Prostate gland (tissue), 2 donors: Measurements from ENCODE around the gene MED17.

Experiments
- POLR2A ChIP-seq: fragments of 450-650 bp; IDR thresholded peaks from one replicate; pipeline ENCODE4 v1.6.1; 2016; ENCODE audit warnings: antibody characterized with exemption, mild to moderate bottlenecking
- POLR2AphosphoS5 ChIP-seq: sonication (generic); formaldehyde crosslinking; IDR thresholded peaks from one replicate; pipeline ENCODE4 v1.6.1; 2017; ENCODE audit warnings: antibody characterized with exemption
- TF ChIP-seq, protein P1 (sequence below), 4 experiments: fragments of 200-600 bp in 2 of 4; fragments of 450-650 bp in 2 of 4; sonication (generic) in 2 of 4; IDR thresholded peaks; 1 replicate in 3 of 4; 2 replicates in 1 of 4; pipeline ENCODE4 v1.5.1; 2016 to 2019; ENCODE audit warnings: antibody characterized with exemption in 4 of 4, mild to moderate bottlenecking in 2 of 4, moderate library complexity in 2 of 4

DNA sequence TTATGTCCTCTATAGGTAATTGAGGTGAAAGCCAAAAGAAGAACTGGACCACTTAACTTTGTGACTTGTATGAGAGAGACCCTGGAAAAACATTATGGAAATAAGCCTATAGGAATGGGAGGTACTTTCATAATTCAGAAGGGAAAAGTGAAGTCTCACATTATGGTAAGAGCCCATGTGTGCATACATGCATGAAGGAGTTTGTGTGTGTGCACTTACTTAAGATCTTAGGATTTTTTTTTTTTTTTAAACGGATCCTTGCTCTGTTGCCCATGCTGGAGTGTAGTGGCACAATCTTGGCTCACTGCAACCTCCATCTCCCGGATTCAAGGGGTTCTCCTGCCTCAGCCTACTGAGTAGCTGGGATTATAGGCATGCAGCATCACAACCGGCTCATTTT, 26.8 kb upstream of the MED17 start:
- TF ChIP-seq, protein P1, sequence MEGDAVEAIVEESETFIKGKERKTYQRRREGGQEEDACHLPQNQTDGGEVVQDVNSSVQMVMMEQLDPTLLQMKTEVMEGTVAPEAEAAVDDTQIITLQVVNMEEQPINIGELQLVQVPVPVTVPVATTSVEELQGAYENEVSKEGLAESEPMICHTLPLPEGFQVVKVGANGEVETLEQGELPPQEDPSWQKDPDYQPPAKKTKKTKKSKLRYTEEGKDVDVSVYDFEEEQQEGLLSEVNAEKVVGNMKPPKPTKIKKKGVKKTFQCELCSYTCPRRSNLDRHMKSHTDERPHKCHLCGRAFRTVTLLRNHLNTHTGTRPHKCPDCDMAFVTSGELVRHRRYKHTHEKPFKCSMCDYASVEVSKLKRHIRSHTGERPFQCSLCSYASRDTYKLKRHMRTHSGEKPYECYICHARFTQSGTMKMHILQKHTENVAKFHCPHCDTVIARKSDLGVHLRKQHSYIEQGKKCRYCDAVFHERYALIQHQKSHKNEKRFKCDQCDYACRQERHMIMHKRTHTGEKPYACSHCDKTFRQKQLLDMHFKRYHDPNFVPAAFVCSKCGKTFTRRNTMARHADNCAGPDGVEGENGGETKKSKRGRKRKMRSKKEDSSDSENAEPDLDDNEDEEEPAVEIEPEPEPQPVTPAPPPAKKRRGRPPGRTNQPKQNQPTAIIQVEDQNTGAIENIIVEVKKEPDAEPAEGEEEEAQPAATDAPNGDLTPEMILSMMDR (IDR thresholded peaks at IDR 0.05): no peak
- TF ChIP-seq POLR2A (no peak), POLR2AphosphoS5 (no peak)
